Superior temporal gyrus (tissue), 1 donor: ENCODE data around the gene GPATCH2L.

Source experiments
- DNase-seq: peaks from one replicate; pipeline ENCODE4 v3.0.0-alpha.2; 2016; ENCODE audit errors: extremely low spot score

GPATCH2L gene

DNA sequence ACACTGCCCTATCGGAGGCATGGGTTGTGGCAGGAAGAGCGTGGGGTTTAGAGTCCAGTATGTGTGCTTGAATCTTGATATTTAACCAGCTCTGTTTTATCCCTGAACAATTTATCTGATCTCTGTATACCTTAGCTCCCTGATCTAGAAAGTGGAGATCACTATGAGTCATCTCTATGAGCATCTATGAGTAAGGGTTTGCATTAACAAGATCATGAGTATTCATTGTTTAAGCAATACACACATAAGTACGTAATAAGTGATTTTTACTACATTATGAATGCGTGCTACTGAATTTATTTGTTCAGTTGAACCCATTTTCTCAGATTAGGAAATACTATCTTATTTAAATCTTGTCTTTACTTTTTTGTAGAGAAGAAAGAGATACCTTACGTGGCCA, 49.4 kb downstream of the GPATCH2L start:
- peak; percentile 11 for DNase-seq

DNA sequence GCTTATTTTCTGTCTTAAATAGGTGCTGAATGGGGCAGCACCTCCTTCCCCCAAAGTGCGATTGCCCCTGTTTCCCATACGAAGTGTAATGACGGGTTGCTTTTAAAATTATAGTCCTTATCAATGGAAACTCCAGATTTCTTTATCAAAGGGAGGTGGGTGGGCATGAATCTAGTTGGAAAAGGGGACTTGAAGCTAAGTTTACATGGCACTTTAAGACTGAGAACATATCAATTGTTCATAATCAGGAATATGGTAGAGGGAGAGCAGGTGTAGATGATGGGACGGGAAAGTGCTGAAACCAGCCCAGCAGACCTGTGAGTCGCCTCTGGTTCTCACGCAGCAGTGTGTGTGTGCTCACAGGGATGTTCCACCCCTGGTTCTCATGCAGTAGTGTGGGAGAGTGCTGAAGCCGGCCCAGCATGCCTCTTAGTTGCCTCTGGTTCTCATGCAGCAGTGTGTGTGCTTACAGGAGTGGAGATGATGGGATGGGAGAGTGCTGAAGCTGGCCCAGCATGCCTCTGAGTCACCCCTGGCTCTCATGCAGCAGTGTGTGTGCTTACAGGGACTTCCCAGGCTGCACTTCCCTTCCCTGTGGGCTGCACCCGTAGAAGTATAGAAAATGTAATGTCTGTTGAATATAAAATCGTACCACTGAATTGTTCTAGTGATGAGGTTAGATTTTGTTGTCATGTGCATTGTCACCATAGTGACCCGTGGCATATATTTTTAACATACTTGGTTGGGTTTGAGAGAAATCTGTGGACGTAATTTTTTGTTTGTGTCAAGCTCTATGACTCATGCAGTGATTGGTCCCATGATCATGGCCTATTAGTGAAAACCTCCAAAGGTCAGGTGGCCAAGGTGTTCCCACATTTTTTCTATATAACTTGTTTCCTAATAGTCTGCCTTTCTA, 51.6 kb downstream of the GPATCH2L start:
- no peak for DNase-seq

DNA sequence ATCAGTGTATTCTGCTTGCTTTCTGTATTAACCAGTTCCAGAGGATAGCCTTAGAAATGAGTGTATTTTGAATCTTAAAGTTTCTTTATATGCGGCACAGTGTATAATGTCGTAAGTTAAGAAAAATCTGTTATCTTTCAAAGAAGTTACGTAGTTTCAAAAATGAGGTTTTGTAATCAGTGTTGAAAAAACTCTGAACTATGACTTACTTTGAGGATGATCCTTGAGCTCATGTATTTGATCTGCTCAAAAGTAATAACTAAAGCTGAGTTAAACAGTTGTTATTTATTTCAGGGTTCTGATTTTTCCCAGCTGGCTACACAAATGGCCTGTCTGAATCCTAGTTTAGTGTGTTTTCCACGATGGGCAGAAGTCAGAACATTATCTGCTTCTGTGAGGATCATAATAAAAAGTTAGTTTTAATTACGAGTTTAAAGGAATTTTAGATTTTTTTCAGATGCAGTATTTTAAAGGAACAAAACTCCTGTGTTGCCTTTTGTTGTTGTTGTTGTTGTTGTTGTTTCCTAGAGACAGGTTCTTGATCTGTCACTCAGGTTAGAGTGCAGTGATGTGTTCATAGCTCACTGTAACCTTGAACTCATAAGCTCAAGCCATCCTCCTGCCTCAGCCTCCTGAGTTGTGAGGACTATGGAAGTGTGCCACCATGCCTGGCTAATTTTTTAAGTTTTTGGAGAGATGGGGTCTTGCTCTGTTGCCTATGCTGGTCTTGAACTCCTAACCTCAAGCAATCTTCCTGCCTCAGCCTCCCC, 52.9 kb downstream of the GPATCH2L start:
- no peak for DNase-seq

DNA sequence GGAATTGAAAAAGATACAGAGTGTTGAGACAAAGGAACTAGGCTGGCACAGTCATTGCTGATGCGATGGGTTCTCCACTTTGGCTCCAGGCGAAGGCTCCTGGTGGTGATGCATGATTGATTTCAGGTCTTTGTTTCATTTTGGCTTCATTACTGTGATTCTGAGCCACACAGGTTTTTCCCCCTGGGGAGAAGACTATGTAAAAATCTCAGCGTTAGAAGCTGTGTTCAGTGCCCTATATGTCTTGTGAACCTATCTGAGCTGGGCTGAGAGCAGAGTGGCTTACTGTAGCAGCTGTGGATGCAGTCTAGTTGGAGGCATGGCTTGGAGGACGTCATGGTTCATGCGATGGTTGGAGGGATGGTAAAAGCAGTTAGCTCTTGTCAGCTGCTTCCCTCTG, 54.0 kb downstream of the GPATCH2L start:
- no peak for DNase-seq

DNA sequence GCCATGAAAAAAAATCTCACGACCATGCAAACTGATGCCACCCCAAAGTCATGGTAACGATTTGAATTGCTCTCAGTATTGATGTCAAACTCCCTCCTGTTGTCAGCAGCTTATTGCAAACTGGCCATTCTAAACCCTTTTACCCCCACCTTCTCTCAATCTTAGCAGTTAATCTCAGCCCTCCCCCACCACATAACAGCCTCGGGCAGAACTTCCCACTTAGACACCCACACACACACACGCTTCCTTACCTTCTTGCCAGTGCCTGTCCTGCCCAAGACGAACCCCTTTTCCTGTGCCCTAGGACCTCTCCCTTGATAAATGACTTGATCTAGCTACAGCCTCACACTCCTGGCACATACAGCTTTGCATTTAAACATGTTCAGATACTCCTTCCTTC, 56.6 kb downstream of the GPATCH2L start:
- DNase-seq, result no peak

DNA sequence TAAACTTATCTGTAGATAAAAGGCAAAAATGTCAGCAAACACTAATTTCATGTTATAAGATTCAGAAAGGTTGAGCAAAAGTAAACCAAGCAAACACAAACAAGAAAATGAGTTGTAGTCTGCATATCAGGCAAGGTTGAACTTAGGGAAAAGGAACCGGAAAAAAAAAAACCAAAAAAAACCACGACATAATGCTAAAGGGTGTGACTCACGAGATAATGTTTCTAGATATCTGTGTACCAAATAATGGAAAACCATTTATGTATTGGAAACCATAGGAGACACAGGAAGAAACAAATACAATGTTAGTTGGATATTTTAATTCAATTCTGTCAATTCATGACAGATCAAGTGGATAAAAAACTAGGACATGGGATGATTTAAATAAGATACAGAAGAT, 60.5 kb downstream of the GPATCH2L start:
- no peak for DNase-seq

DNA sequence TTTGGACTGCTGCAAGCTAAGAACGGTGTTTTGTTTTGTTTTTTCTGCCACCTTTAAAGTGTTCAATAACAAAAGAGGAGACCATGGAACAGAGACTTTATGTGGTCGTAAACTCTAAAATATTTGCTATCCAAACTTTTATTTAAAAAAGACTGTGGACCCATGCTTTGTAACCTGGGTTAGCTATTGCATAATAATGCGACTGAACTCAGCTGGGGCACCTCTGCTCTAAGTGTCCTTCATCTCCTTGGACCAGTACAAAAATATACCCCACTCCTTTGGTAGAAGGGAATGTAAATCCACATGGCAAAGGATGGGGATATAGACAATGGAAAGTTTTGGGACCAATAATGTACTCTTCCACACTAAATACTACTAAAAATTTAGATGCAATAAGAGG, 65.5 kb downstream of the GPATCH2L start:
- no peak for DNase-seq

DNA sequence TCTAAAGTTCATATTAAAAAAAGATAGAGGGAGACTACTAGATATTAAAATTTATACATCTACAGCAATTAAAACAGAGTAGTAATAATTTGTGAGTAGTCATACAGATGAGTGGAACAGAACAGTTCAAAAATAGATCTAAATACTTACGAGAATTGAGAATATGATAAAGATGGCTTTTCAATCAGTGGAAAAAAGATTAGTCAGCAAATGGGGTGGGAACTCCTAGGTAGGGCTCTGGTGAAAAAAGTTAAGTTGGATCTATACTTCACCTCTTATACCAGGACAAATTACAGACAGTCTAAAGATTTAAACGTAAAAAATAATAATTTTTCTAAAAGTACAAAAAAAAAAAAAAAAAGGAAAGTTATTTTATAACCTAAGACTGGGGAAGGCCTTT, 66.9 kb downstream of the GPATCH2L start:
- no peak for DNase-seq

DNA sequence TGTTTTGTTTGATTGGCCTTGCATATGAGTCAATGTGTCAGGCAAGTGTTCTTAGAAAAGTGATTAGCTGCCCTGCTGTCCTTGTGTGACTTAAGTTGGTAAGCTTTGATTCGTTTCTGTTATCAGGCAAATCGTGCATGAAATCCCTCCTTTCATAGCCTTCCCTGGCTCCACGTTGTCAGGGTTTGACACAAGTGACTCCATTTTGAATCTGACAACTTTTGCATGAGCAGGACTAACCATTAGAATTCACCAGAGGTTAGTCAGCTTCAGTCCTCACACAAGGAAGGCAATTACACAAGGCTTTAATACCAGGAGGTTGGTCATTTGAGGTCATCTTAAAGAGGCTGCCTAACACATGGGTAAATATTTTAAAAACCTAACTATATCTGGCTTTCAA, 68.2 kb downstream of the GPATCH2L start:
- DNase-seq, result no peak

DNA sequence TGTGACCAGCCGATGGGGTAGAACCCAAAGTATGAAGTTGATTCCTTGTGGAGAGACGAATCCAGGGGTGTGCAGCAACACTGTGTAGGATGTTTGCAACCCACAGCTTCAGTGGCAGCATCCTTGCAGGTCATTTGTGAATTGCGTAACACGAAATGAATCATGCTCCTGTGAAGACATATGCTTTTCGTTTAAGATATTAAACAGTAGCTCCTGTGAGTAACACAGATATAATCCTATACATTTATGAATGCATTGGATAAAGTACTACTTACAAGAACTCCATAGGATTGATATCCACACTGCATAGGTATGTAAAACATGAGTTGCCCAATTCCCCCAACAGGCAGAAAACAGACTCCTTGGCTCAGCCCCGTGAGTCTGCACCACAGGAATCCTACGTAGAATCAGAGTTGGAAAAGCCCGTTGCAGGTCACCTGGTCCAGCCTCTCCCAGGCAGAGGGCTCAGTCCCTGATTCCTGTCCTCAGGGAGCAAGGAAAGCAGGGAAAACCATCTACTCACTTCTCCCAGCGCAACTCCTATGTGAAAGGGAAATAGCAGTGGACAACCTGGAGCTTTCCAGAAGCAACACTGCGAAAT, 75.8 kb downstream of the GPATCH2L start:
- peak; percentile 24 for DNase-seq

DNA sequence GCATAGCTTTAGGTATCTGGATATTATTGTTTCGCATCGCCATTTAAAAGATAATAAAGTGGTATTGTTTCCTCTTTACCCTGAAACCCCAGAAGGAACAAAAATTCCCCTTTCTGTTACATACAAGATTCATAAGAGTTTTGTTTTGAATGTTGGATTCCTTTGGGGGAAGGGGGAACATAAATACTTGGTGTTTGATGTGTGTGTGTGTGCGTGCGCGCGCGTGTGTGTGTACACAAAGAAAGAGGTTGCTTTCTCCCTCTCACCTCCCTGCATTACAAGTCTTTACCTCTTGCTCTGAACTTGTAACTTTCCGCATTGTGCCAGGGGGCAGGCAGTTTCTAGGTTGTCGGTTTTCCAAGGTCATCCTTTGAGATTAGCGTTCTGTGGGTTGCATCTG, 76.4 kb downstream of the GPATCH2L start:
- no peak for DNase-seq

DNA sequence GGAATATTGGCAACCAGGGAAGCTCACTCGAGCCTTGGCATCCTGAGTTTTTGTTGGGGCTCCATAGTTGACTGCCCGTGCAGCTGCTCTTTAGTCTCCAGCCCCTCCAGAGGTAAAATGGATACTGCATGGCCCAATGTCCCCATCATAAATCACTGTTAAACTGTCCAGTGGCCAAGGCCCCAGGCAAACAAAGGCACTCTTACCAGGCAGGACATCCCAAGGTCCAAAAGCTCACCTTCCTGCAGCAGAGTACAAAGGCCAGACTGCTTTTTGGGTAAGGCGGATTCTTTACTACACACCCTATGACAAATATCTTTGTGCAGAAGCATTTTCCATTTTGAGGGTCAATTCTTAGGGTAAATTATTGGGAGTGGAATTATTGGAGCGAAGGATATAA, 81.1 kb downstream of the GPATCH2L start:
- no peak for DNase-seq

DNA sequence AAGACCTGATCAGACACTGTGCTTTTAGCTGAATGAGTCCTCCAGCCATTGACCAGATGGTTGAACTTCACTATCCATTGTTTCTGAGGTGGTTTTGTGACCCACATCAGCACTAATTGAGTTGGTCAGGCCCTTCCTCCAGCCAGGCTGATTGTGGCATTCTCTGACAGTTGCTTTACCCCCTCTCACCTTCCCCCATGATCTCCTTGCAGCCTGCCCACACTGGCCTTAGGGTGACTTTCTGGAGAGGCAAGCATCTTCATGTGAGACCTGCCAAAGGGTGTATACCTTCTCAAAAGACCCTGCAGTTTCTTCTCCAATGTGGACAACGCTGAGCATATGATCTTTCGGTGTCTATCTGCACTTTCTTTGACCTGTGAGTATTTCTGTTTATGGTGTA, 83.9 kb downstream of the GPATCH2L start:
- DNase-seq, result no peak

DNA sequence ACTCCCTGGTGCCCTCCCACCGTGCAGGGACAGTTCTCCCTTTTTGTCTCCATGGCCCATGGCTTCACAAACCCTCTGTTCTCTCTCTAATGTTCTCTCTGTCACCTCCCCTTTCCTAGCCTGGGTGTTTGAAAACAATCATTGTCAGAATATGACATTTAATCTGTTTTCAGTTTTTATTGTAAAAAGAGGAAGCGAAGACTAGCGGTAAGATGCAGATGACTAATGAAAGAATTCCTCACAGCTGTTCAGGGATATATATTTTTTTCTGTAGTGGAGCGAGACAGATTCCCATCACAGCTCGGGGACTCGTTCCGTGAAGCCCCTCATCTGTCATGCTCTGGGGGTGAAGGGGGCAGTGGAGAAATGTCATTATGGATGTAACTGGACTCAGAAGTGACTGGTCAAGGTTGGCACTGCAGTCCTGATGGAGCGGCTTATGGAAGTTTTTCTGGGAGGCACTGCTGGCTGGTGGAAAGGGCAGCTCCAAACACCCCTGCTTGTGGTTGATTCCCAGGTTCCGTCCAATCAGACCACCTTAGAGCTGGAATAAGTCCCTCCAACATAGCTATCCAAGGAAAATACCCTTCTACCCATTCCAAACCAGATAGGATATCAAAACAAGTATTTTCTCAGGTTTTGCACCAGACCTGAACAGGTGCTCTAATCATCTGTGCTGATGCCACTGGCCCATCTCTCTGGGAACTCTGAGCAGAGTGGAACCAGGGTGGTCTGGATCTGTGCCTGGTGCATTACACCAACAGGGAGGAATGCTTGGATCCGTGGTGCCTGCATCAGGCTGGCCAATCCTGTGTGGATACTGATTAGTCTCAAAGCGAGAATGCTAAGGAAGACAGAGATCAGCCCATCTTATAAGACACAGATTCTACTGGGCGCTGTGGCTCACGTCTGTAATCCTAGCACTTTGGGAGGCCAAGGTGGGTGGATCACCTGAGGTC, 84.7 kb downstream of the GPATCH2L start:
- DNase-seq, result no peak

DNA sequence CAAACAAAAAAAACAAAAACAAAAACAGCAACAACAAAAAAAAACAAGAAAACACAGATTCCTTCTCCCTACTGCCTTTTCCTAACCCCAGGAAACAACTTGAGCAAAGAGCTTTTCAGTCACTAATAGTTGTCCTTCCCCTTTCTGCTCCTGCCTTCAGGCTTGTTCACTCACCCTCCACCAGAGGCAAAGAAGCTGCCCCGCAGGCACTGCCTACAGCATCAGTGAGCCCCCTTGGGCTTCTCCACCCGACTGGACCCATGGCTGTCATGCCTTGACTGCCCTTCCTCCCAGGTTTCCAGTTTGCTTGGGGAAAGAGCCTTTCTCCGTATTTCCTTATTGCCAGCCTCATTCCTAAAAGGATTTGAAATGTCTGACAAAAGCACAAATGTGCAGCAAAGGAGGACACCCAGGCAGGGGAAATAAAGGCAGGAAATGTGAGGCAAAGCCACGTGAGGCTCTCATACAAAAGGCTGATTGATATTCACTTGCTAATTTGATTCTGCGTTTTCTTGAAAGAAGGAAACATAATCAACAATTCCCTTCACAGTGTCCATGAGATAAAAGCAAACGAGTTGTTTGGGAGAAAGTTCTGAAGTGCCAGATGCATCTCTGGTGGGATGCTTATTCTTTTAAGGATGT, 85.7 kb downstream of the GPATCH2L start:
- DNase-seq, result no peak

DNA sequence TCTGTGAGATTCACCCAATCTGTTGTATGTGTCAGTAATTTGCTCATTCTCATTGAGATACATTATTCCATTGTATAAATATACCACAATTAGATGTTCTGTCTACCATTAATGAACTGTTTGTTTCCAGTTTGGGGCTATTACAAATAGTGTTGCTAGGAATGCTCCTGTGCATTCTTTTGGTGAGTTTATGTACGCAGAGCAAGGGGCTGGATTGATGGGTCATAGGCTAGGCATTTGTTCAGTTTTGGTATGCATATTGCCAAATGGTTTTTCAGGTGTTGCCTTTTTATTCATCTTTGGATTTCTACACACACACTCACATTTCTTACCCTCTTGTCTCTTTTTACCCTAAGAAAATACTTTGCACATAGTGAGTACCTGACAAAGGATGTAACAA, 93.4 kb downstream of the GPATCH2L start:
- DNase-seq, result no peak

DNA sequence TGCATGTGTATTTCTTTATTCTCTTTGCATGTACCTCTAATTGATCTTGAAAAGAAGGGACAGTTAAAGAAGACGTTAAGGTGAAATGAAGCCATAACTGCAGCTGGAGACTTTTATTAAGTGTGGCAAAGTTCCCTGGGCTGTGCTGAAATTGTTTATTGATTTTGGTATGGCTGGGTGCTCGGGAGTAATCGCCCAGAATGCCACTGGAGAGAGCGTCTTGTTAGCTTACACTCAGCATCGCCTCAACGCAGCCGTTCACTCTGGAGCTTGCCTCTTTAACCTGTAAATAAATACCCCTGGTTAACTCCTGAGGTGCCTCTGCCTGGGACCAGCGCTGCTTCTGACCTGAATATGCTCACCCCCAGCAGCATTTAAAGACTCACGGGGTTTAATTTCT, 98.6 kb downstream of the GPATCH2L start:
- no peak for DNase-seq

DNA sequence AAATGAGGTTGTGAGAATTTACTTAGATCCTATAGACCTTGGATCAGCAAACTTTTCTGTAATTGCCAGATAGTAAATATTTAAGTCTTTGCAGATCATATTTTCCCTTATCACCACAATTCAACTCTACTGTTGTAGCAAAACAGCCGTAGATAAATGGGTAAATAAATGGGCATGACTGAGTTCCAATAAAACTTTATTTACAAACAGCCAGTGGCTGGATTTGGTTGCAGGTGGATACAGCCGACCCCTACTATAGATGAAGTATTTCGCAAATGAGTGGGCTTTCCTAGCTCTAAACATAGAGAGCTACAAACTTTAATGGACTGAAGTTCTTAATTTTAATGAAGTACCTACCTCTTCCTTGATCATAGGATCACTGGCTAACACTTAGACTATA, 100.7 kb downstream of the GPATCH2L start:
- no peak for DNase-seq

DNA sequence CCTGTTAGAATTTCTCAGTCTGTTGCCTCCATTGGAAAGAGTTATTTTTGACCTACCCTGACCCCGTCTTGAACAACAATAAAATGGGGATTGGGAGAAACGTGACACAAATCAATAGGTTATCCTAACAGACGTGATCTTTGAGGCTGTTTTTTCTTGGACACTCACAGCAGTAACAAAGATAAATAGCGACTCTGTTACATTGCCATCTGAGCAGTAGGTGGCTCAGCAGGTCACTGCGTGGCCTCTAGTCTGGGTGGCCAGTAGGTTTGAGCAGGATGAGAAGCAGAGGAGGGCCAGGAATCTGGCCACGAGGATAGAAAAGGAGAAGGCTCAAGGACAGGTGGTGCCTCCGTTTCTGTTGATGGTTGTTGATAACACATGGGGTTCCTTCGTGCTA, 101.4 kb downstream of the GPATCH2L start:
- no peak for DNase-seq

DNA sequence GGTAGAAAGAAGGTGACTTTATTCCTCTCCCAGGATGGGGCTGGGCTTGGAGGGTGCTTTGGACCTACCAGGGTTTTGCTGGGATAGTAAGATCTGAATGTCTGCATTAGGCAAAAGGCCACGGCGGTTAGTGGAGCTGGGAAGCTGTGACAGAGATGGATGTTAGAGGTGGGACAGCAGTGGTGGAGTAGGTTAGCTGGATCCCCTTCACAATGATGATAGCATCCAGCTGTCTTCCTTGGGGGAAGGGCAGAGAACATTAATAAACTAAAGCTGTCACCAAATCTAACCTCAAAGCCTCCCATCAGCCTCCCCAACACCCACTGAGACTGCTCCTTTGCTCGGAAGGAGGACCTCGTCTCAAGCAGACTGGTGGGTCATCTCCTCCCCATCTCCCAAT, 104.8 kb downstream of the GPATCH2L start:
- no peak for DNase-seq
